NCI-H748 treated with DMSO at 0.1 percent for 48 hours (cell line): ENCODE results near the gene LTBP2.

Experiments used
- DNase-seq: peaks from one replicate; lab custom pipeline; 2025; lab: John Stamatoyannopoulos, UW

The LTBP2 gene

GRCh38 chr14:74526854-74527585 lies 85.0 kb downstream of the LTBP2 start:
- DNase-seq, result no peak

DNA sequence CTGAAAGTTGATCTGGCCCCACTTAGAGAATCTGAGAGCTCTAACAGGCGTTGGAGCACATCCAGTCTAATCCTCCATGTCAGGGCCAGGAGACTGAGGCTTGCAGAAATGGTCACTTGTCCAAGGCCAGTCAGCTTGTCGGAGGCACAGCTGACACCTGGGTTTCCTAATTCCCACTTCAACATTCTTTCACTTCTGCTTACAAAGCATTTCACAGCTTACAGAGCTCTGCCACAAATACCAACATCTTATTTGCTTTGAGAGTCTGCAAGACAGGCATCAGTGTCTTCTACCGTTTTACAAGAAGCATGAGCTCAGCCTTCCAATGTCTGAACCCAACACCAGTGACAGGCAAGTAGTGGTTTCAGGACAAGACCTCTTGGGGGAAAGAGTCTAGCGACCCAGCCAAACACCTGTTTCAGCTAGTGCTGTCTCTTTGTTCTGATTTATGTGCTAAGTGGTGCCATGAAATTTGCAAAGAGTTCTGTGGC lies 86.6 kb downstream of the LTBP2 start:
- no peak for DNase-seq

GRCh38 chr14:74524812-74525135 lies 87.3 kb downstream of the LTBP2 start:
- DNase-seq, result no peak

DNA sequence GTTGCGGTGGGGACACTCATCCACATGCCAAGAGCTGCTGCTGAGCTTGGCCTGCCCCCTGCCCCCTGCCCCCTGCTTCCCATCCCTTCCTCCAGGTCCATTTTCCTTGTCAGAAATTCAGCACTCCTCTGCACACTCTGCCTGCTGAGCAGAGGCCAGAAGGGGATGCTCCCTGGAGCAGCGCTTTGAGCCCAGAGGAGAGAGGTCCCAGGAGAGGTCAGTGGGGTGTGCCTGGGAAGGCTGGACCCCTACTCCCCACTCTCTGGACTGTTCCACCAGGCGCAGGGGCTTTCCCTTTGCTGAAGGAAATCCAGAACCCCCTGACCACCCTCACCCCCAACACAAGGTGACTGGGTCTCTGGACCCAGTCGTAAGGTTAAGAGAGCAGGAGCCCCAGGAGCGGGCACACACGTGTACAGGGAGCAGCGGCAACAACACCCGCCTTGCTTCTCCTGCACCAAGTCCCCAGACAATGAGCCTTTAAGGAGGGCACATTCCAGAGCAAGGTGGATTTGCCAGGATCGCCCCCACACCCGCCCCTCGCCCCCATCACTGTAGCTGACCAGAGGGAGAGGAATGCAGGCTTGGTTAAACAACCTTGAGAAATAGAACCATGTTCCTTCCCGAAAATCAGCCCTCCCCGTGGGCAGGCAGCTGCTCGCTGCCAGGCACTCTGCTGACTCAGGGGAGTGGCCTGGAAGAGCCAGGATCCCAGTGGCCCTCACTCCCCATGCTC lies 87.8 kb downstream of the LTBP2 start:
- DNase-seq, result no peak

- no peak for DNase-seq
Measured at GRCh38 chr14:74522740-74523139, 89.3 kb downstream of the LTBP2 start.

- no peak for DNase-seq
Measured at GRCh38 chr14:74521756-74522155, 90.3 kb downstream of the LTBP2 start.

GRCh38 chr14:74519316-74520074 lies 92.5 kb downstream of the LTBP2 start:
- no peak for DNase-seq

DNA sequence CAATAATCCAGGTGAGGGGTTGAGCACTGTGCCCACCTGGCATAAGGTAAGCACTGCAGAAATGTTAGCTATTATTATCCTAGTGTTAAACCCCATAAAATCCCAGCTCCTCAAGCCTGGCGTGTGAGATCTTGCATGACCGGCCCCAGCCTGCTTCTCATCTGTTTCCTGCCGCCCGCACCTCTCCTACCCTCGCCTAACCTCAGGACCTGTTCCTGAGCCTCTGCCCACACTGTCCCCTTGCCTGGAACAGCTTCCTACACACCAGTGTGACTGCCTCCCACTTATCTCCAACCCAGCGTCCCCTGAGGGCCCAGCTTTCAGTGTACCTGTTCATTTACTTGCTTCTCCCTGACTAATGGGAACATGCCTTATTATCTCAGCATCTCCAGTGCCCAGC lies 93.8 kb downstream of the LTBP2 start:
- no peak for DNase-seq

DNA sequence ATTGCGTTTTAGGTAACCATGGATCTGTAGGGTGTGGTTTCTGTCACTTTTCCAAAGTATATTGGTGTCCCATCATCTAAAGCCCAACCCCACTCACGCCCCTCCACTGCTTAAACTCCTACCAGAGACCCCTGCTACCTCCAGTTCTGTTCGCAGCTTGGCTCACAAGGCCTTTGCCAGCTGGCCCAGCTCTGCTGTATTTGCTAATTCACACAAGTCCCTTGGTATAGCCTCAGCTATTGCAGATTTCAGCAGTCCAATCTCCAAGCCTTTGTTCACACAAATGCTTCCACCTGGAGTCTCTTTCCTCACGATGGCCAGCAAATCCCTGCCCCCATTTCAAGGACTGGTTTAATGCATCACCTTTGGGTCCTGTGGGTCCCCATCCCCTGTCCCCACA lies 94.3 kb downstream of the LTBP2 start:
- DNase-seq, result no peak

DNA sequence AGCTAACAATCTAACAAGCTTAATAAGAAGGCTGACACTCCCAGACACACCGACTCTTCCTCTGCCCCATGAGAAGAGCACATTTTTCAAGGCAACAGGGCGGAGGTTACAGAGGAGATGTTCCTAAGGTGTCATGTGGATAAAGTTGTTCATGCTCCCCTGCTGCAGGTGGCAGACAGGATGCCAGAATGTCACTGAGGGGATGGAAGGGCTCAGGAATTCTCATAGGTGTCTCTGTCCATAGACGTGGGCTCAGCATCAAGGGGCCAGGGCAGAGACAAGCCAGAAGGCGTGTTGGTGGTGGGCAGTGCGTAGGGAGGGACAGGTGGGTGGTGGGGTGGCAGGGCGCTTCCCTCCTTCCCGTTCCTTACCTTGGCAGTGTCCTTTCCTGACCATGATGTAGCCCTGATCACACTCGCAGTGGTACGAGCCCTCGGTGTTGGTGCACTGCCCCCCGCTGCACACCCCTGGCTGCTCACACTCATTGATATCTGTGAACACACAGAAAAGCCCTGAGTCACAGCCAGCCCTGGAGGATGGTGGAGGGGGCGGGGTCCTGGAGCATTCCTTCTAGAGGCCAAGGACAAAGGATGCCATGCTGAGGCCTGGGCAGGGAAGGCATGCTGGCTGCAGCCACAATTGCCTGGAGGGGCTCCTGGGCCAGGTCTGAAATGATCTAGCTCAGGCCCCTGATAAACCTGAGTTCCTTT lies 95.4 kb downstream of the LTBP2 start:
- DNase-seq, result no peak

GRCh38 chr14:74515891-74516412 lies 96.1 kb downstream of the LTBP2 start:
- no peak for DNase-seq

GRCh38 chr14:74514471-74514941 lies 97.5 kb downstream of the LTBP2 start:
- DNase-seq, result no peak

- DNase-seq, result no peak
Measured at GRCh38 chr14:74511966-74512830, 99.8 kb downstream of the LTBP2 start.

- DNase-seq, result no peak
Measured at GRCh38 chr14:74510959-74511409, 101.1 kb downstream of the LTBP2 start.

DNA sequence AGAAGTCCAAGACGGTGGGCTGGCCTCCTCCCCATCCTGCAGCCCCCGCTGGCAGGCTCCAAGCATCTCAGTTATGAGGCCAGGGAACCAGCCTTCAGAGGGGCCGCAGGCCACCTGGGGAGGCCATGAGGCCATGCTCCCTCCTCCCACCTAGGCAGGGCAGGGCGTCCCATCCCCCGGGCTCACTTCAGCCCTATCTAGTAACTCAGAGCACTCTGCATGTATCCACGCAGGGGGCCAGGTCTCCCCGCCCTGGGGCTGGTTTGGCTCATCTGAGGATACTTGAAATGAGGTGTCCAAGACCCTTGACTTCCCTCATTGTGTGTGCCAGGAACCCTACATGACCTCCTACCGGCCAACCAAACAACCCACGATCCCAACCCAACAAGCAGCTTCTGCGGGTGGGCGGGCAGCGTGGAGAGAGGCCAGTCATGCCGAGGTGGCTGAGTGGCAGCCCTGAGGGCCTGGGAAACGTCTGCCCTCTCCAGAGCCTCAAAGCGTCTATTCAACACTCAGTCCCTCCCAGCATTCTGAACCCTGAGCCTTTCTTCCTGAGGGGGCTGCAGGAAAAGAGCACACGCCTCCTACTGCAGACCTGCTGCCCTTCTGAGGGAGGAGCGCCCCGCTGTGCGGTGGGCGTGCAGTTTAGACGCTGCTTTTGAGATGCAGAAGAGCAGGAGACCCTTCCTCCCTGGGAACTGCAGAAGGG lies 101.7 kb downstream of the LTBP2 start:
- no peak for DNase-seq

DNA sequence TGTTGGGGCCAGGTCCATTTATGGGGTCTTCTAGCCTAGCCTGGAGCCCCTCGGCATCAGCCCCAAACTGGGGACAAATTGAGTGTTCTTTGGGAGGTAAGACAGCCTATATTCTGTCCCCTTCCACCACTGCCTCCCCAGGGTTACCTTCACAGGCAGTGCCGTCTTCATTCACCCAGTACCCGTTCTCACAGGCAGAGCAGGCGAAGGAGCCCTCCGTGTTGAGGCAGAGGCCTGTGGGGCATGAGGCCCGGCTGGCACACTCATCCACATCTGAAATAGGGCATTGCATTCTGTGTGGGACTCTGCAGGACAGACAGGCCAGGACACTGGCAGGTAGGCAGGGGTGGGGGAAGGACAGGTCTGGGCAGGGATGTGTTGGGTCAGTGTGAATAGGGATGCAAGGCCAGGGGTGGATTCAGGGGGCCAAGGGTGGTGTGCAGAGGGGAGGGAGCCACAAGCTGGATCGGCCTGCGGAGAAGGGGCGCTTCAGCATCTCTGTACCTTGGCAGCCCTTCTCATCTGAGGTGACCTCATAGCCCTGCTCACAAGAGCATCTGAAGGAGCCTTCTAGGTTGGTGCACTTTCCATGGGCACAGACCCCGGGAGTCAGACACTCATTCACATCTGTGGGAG lies 102.3 kb downstream of the LTBP2 start:
- DNase-seq, result no peak

GRCh38 chr14:74508844-74509428 lies 103.1 kb downstream of the LTBP2 start:
- no peak for DNase-seq

DNA sequence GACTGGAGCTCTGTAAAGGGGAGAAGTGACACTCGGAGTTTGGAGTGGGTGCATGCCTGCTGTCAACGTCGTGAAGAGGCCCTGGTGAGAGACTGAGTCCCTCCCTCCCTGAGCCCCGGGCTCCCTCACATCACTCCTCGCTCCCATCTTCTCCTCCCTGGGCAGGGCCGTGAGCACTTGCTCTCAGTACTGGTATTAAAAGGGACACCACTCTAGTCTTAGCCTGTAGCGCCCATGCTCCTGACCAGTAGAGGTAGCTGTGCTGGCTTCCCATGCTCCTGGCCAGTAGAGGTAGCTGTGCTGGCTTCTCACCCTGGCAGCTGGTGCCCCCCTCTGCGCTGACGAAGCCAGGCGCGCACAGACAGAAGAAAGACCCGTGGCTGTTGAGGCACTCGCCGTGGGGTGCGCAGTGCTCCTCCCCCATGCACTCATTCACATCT lies 103.7 kb downstream of the LTBP2 start:
- DNase-seq, result no peak

DNA sequence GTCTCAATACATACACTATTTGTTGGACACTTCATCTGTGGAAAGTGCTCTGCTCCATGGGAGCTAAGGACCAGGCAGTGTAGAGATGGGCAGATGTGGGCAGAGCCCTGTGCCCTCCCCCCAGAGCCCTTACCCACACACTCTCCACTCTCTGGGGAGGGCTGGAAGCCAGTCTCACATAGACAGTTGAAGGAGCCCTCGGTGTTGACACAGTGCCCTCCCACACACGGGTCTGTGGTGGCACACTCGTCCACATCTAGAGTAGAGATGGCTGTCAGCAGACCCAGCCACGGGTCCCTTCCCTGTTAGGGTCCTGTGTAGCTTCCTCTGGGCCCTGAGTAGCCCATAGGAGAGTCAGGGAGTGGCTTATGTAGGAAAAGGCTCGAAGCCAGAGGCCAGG lies 104.2 kb downstream of the LTBP2 start:
- no peak for DNase-seq
